HepG2 (cell line): Measurements from ENCODE around the gene RAB17. TPM values are rescaled to one million over a fixed set of nuclear protein-coding genes. Genes with fewer than 3 reads are reported as not detected.

Experiments used
- ATAD3A ChIP-seq: sonication (generic); formaldehyde crosslinking; IDR thresholded peaks from 2 replicates; pipeline ENCODE4 v1.4.0; 2020; ENCODE audit warnings: missing genetic modification reagents
- ATF2 ChIP-seq: sonication (generic); formaldehyde crosslinking; IDR thresholded peaks from 2 replicates; pipeline ENCODE4 v1.4.0; 2020; ENCODE audit warnings: missing genetic modification reagents
- BHLHE40 ChIP-seq: IDR thresholded peaks from 2 replicates; pipeline ENCODE4 v1.6.1; 2011; ENCODE audit warnings: low read length, improper control_type of control experiment
- ELF3 ChIP-seq: IDR thresholded peaks from 2 replicates; pipeline ENCODE4 v1.6.1; 2016; ENCODE audit warnings: missing genetic modification reagents, missing compliant biosample characterization
- HOXA3 ChIP-seq: sonication (generic); formaldehyde crosslinking; IDR thresholded peaks from 2 replicates; pipeline ENCODE4 v1.5.0; 2020; ENCODE audit warnings: missing genetic modification reagents
- MIER2 ChIP-seq: IDR thresholded peaks from 2 replicates; pipeline ENCODE4 v1.6.1; 2016; ENCODE audit warnings: missing biosample characterization, missing genetic modification reagents
- NR2F2 ChIP-seq: IDR thresholded peaks from 2 replicates; pipeline ENCODE4 v1.6.1; 2012; ENCODE audit warnings: low read depth, inconsistent platforms, borderline replicate concordance
- PATZ1 ChIP-seq: sonication (generic); formaldehyde crosslinking; IDR thresholded peaks from 2 replicates; pipeline ENCODE4 v1.4.0; 2020; ENCODE audit warnings: missing genetic modification reagents
- RFXAP ChIP-seq: sonication (generic); formaldehyde crosslinking; IDR thresholded peaks from 2 replicates; pipeline ENCODE4 v1.4.0; 2020; ENCODE audit warnings: missing genetic modification reagents, borderline replicate concordance
- RXRB ChIP-seq: IDR thresholded peaks from 2 replicates; pipeline ENCODE4 v1.6.1; 2016; ENCODE audit warnings: borderline replicate concordance, missing genetic modification reagents, missing compliant biosample characterization
- SRSF1 ChIP-seq: fragments of 200-400 bp; formaldehyde crosslinking; optimal IDR thresholded peaks from 2 replicates; pipeline ENCODE3; 2017; ENCODE audit warnings: mild to moderate bottlenecking, low read depth, low read length, moderate library complexity
- TCF12 ChIP-seq, 2 experiments: fragments of 450-650 bp in 1 of 2; sonication (generic) in 1 of 2; formaldehyde crosslinking in 1 of 2; IDR thresholded peaks; 2 replicates each; pipeline versions ENCODE4 v1.6.1 to v1.8.0; 2017 to 2022; ENCODE audit warnings: antibody characterized with exemption in 1 of 2, mild to moderate bottlenecking in 1 of 2, missing genetic modification reagents in 1 of 2, moderate library complexity in 1 of 2
- THAP9 ChIP-seq: sonication (generic); formaldehyde crosslinking; IDR thresholded peaks from 2 replicates; pipeline ENCODE4; 2020; ENCODE audit warnings: missing genetic modification reagents, mild to moderate bottlenecking, borderline replicate concordance
- UBTF ChIP-seq: sonication (generic); formaldehyde crosslinking; IDR thresholded peaks from 2 replicates; pipeline ENCODE4 v1.4.0; 2020; ENCODE audit warnings: mild to moderate bottlenecking, missing genetic modification reagents
- ZFP37 ChIP-seq: sonication (generic); formaldehyde crosslinking; IDR thresholded peaks from 2 replicates; pipeline ENCODE4 v1.4.0; 2020; ENCODE audit warnings: missing genetic modification reagents, borderline replicate concordance
- ZNF414 ChIP-seq: sonication (generic); formaldehyde crosslinking; IDR thresholded peaks from 2 replicates; pipeline ENCODE4 v1.5.0; 2020; ENCODE audit warnings: missing genetic modification reagents
- ZNF605 ChIP-seq: sonication (generic); formaldehyde crosslinking; IDR thresholded peaks from 2 replicates; pipeline ENCODE4 v1.8.0; 2022; ENCODE audit warnings: mild to moderate bottlenecking, missing genetic modification reagents
- ZNF616 ChIP-seq: sonication (generic); formaldehyde crosslinking; IDR thresholded peaks from 2 replicates; pipeline ENCODE4 v1.5.0; 2020; ENCODE audit warnings: low read depth, mild to moderate bottlenecking, missing genetic modification reagents
- polyA plus RNA-seq, 8 experiments: library from polyadenylated mRNA; depleted of rRNA in 3 of 8; stranded (reverse) in 7 of 8; unstranded in 1 of 8; fragments of >200 nt; fragmentation: Illumina TruSeq in 4 of 8; extraction: Trizol in 4 of 8; gene quantifications; 2 replicates each; pipeline versions ENCODE4 v1.2.1 to v1.2.3, GENCODE V29; 2011 to 2016; ENCODE audit warnings: low read depth in 4 of 8, missing spikeins in 1 of 8, mixed read lengths in 1 of 8; ENCODE audit not compliant: insufficient read depth in 1 of 8
- total RNA-seq, 5 experiments: library from RNA; depleted of rRNA; stranded (reverse); fragments of >200 nt; fragmentation: Illumina TruSeq; extraction: Trizol; gene quantifications; 2 replicates each; pipeline ENCODE4 v1.2.3, GENCODE V29; 2016; ENCODE audit warnings: low read depth in 1 of 5

RAB17 gene
- total and polyA plus RNA-seq, 2 of the 13 experiments (the other 11 are each of a cell fraction or from before 2014, with no cell fraction given) = 68.0 to 124 TPM

- TF ChIP-seq UBTF (peak; percentile 75), ZNF414 (CRISPR knock-in tag) (no peak), NR2F2 (peak; percentile 18; the same call in 1 of the 2 replicates), ZFP37 (peak; percentile 89; the same call in 1 of the 2 replicates), ELF3 (CRISPR knock-in tag) (peak; percentile 73), SRSF1 (no peak), RFXAP (CRISPR knock-in tag) (peak; percentile 69; the same call in 1 of the 2 replicates), BHLHE40 (peak; percentile 48; the same call in 1 of the 2 replicates), THAP9 (CRISPR knock-in tag) (peak; percentile 83; the same call in 1 of the 2 replicates), TCF12 (IDR thresholded peaks at IDR 0.05) (no peak), TCF12 (CRISPR knock-in tag; IDR thresholded peaks at IDR 0.05) (no peak), ZNF605 (CRISPR knock-in tag) (0 out of 2 replicates have a peak, but pooled peaks have one; percentile 48), ZNF616 (0 out of 2 replicates have a peak, but pooled peaks have one; percentile 59), MIER2 (peak; percentile 65; the same call in 1 of the 2 replicates), RXRB (CRISPR knock-in tag) (peak; percentile 68), HOXA3 (CRISPR knock-in tag) (peak; percentile 40; the same call in 1 of the 2 replicates), PATZ1 (CRISPR knock-in tag) (peak; percentile 91), ATF2 (peak; percentile 31; the same call in 1 of the 2 replicates), ATAD3A (CRISPR knock-in tag) (no peak)
Observed at GRCh38 chr2:237572021-237572741, 18.4 kb downstream of the RAB17 start (continued).
